ENCODE measurements around the gene STARD3NL. TPM values are rescaled to one million over a fixed set of nuclear protein-coding genes. Genes with fewer than 3 reads are reported as not detected.

STARD3NL gene
- total RNA-seq, 4 donors from 2014 or later, result 28.3 to 42.9 (median 35.6) TPM

- Histone ChIP-seq H3K4me3 (no peak overlapping the region), H3K36me3 (peaks cover 0 to 34% (median 0%) of the 10 kb centered on the region in 3 donors), H3K4me1 (peaks cover 0 to 22% (median 4%) of the 10 kb centered on the region in 4 donors), H3K27ac (peak overlapping the region in 1 of 4 donors; percentile 6), H3K27me3 (no peaks in the 10 kb centered on the region), H3K9me3 (no peaks in the 10 kb centered on the region)
- TF ChIP-seq, protein P1, sequence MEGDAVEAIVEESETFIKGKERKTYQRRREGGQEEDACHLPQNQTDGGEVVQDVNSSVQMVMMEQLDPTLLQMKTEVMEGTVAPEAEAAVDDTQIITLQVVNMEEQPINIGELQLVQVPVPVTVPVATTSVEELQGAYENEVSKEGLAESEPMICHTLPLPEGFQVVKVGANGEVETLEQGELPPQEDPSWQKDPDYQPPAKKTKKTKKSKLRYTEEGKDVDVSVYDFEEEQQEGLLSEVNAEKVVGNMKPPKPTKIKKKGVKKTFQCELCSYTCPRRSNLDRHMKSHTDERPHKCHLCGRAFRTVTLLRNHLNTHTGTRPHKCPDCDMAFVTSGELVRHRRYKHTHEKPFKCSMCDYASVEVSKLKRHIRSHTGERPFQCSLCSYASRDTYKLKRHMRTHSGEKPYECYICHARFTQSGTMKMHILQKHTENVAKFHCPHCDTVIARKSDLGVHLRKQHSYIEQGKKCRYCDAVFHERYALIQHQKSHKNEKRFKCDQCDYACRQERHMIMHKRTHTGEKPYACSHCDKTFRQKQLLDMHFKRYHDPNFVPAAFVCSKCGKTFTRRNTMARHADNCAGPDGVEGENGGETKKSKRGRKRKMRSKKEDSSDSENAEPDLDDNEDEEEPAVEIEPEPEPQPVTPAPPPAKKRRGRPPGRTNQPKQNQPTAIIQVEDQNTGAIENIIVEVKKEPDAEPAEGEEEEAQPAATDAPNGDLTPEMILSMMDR (IDR thresholded peaks at IDR 0.05), result no peak
- TF ChIP-seq POLR2A (IDR thresholded peaks at IDR 0.05), result no peak
- TF ChIP-seq EP300 (IDR thresholded peaks at IDR 0.05), result no peak
- DNase-seq (ENCODE audit: low spot score in 2 of 2), result no peak
- WGBS, 2 donors, result 59 to 66% methylated on average over 3 of the region's 3 CpGs
These were observed 33.9 kb downstream of the STARD3NL start for GRCh38 chr7:38211940-38212339.

- peaks cover 0 to 22% (median 4%) of the 10 kb centered on the region in 4 donors for H3K4me1 ChIP-seq
- peaks cover 0 to 51% (median 0%) of the 10 kb centered on the region in 3 donors for H3K36me3 ChIP-seq
- peak overlapping the region in 2 of 4 donors; percentile 43 to 68 for H3K27ac ChIP-seq
- H3K4me3 ChIP-seq, result no peak overlapping the region
- WGBS, 2 donors, result 54 to 78% methylated on average over 1 of the region's 1 CpG
- no peaks in the 10 kb centered on the region for H3K9me3 ChIP-seq
- DNase-seq (ENCODE audit: low spot score in 2 of 2), result no peak
- H3K27me3 ChIP-seq, result no peaks in the 10 kb centered on the region
- no peak for TF ChIP-seq POLR2A (IDR thresholded peaks at IDR 0.05)
- no peak for TF ChIP-seq EP300 (IDR thresholded peaks at IDR 0.05)
- TF ChIP-seq, protein P1 (IDR thresholded peaks at IDR 0.05), result no peak
These were observed 37.1 kb downstream of the STARD3NL start for GRCh38 chr7:38215115-38215514.

GRCh38 chr7:38215735-38216670 is 38.0 kb downstream of the STARD3NL start:
- 8 to 10% methylated on average over 5 of the region's 5 CpGs for WGBS, 2 donors
- Histone ChIP-seq H3K4me3 (no peak overlapping the region), H3K27ac (peak overlapping the region in 3 of 4 donors; percentile 6 to 68 (median 43)), H3K9me3 (no peaks in the 10 kb centered on the region), H3K27me3 (no peaks in the 10 kb centered on the region), H3K4me1 (peaks cover 0 to 22% (median 4%) of the 10 kb centered on the region in 4 donors), H3K36me3 (peaks cover 0 to 56% (median 0%) of the 10 kb centered on the region in 3 donors)
- peak; percentile 65 to 86 for DNase-seq (ENCODE audit: low spot score in 2 of 2)
- TF ChIP-seq EP300 (IDR thresholded peaks at IDR 0.05), result peak in 1 of 2 donors; percentile 21
- TF ChIP-seq, protein P1 (IDR thresholded peaks at IDR 0.05), result peak; percentile 86 to 92 (median 90)
- TF ChIP-seq POLR2A (IDR thresholded peaks at IDR 0.05), result no peak

GRCh38 chr7:38217672-38218071 is 39.6 kb downstream of the STARD3NL start:
- no peak overlapping the region for H3K4me3 ChIP-seq
- TF ChIP-seq EP300 (IDR thresholded peaks at IDR 0.05) (no peak), POLR2A (IDR thresholded peaks at IDR 0.05) (no peak)
- TF ChIP-seq, protein P1 (IDR thresholded peaks at IDR 0.05), result no peak
- H3K4me1 ChIP-seq, result peaks cover 0 to 23% (median 4%) of the 10 kb centered on the region in 4 donors
- H3K27me3 ChIP-seq, result no peaks in the 10 kb centered on the region
- no peak for DNase-seq (ENCODE audit: low spot score in 2 of 2)
- peaks cover 0 to 65% (median 0%) of the 10 kb centered on the region in 3 donors for H3K36me3 ChIP-seq
- no peak overlapping the region for H3K27ac ChIP-seq
- WGBS, 2 donors, result 78 to 86% methylated on average over 2 of the region's 2 CpGs
- no peaks in the 10 kb centered on the region for H3K9me3 ChIP-seq

DNA sequence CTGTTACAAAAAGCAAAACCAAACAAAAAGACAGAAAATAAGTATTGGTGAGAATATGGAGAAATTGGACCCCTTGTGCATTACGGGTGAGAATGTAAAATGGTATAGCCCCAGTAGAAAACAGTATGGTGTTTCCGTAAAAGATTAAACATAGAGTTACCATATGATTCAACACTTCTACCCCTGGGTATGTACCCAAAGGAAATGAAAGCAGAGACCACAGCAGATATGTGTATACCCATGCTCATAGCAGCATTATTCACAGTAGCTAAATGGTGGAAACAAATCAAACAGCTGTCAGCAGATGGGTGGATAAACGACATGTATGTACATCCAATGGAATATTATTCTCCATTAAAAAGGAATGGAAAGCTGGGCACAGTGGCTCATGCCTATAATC is 42.4 kb downstream of the STARD3NL start:
- Histone ChIP-seq H3K27ac (no peak overlapping the region), H3K4me1 (peaks cover 0 to 16% (median 4%) of the 10 kb centered on the region in 4 donors), H3K4me3 (no peak overlapping the region), H3K27me3 (no peaks in the 10 kb centered on the region), H3K36me3 (peaks cover 0 to 61% (median 0%) of the 10 kb centered on the region in 3 donors), H3K9me3 (no peaks in the 10 kb centered on the region)
- 79 to 85% methylated on average over 3 of the region's 3 CpGs for WGBS, 2 donors
- no peak for DNase-seq (ENCODE audit: low spot score in 2 of 2)
- TF ChIP-seq, protein P1 (IDR thresholded peaks at IDR 0.05), result no peak
- TF ChIP-seq EP300 (IDR thresholded peaks at IDR 0.05) (no peak), POLR2A (IDR thresholded peaks at IDR 0.05) (no peak)

Data from tibial nerve (tissue), 4 donors.